ENCODE data around the gene SLX4IP. TPM values are rescaled to one million over a fixed set of nuclear protein-coding genes. Genes with fewer than 3 reads are reported as not detected.

The SLX4IP gene
- total RNA-seq, 5 donors from 2014 or later (not counting 1 experiment from before 2014, with no cell fraction given), result 4.2 to 5.9 (median 5.2) TPM

- no peak overlapping the region for H3K27ac ChIP-seq (ENCODE audit: low read length)
- DNase-seq (no peak), ATAC-seq (replicated peaks in 1 of 4) (no peak)
- Mint-ChIP-seq H3K27ac (no peak overlapping the region), H3K9me3 (no peaks in the 10 kb centered on the region), H3K27me3 (no peaks in the 10 kb centered on the region), H3K4me3 (no peak overlapping the region), H3K4me1 (peaks cover 25 to 34% (median 34%) of the 10 kb centered on the region in 3 donors), H3K36me3 (no peaks in the 10 kb centered on the region)
- no peaks in the 10 kb centered on the region for H3K9me3 ChIP-seq
- ChIA-PET POLR2A (no interaction called here), CTCF (no interaction called here)
- peaks cover 4 to 5% of the 10 kb centered on the region in 2 experiments for H3K4me1 ChIP-seq (ENCODE audit: control insufficient read depth in 1 of 2, extremely low read depth in 1 of 2, insufficient read depth in 2 of 2, low read length in 2 of 2)
- H3K4me3 ChIP-seq (ENCODE audit: control insufficient read depth in 1 of 2, extremely low read depth in 1 of 2, low read length in 1 of 2), result no peak overlapping the region
- no peaks in the 10 kb centered on the region for H3K36me3 ChIP-seq (ENCODE audit: control insufficient read depth in 2 of 2, extremely low read depth in 1 of 2, insufficient read depth in 1 of 2, low read length in 1 of 2)
- no peaks in the 10 kb centered on the region for H3K27me3 ChIP-seq (replicated peaks in 1 of 2; ENCODE audit: control insufficient read depth in 2 of 2, extremely low read depth in 1 of 2, insufficient read depth in 2 of 2, low read length in 1 of 2)
- no CpG with 5 or more reads among the region's 2 CpGs for WGBS (ENCODE audit: insufficient coverage)
Observed at GRCh38 chr20:10541668-10542411, 106.7 kb downstream of the SLX4IP start.

GRCh38 chr20:10542442-10542841 lies 107.3 kb downstream of the SLX4IP start:
- ChIA-PET POLR2A (no interaction called here), CTCF (no interaction called here)
- no peaks in the 10 kb centered on the region for H3K36me3 Mint-ChIP-seq
- 100% methylated on average over 3 of the region's 3 CpGs for WGBS (ENCODE audit: insufficient coverage)
- no peaks in the 10 kb centered on the region for H3K27me3 ChIP-seq (replicated peaks in 1 of 2; ENCODE audit: control insufficient read depth in 2 of 2, extremely low read depth in 1 of 2, insufficient read depth in 2 of 2, low read length in 1 of 2)
- no peak overlapping the region for H3K4me3 ChIP-seq (ENCODE audit: control insufficient read depth in 1 of 2, extremely low read depth in 1 of 2, low read length in 1 of 2)
- H3K27me3 Mint-ChIP-seq, result no peaks in the 10 kb centered on the region
- no peak for ATAC-seq (replicated peaks in 1 of 4)
- no peak overlapping the region for H3K27ac Mint-ChIP-seq
- no peaks in the 10 kb centered on the region for H3K36me3 ChIP-seq (ENCODE audit: control insufficient read depth in 2 of 2, extremely low read depth in 1 of 2, insufficient read depth in 1 of 2, low read length in 1 of 2)
- no peaks in the 10 kb centered on the region for H3K9me3 ChIP-seq
- no peaks in the 10 kb centered on the region for H3K9me3 Mint-ChIP-seq
- no peak overlapping the region for H3K27ac ChIP-seq (ENCODE audit: low read length)
- peaks cover 25 to 34% (median 34%) of the 10 kb centered on the region in 3 donors for H3K4me1 Mint-ChIP-seq
- H3K4me3 Mint-ChIP-seq, result no peak overlapping the region
- no peak for DNase-seq
- H3K4me1 ChIP-seq (ENCODE audit: control insufficient read depth in 1 of 2, extremely low read depth in 1 of 2, insufficient read depth in 2 of 2, low read length in 2 of 2), result peaks cover 4 to 5% of the 10 kb centered on the region in 2 experiments

GRCh38 chr20:10543480-10543879 lies 108.4 kb downstream of the SLX4IP start:
- H3K27ac Mint-ChIP-seq, result no peak overlapping the region
- Histone ChIP-seq H3K4me1 (ENCODE audit: control insufficient read depth in 1 of 2, extremely low read depth in 1 of 2, insufficient read depth in 2 of 2, low read length in 2 of 2) (peaks cover 4 to 5% of the 10 kb centered on the region in 2 experiments), H3K36me3 (ENCODE audit: control insufficient read depth in 2 of 2, extremely low read depth in 1 of 2, insufficient read depth in 1 of 2, low read length in 1 of 2) (no peaks in the 10 kb centered on the region), H3K4me3 (ENCODE audit: control insufficient read depth in 1 of 2, extremely low read depth in 1 of 2, low read length in 1 of 2) (no peak overlapping the region), H3K9me3 (no peaks in the 10 kb centered on the region), H3K27me3 (replicated peaks in 1 of 2; ENCODE audit: control insufficient read depth in 2 of 2, extremely low read depth in 1 of 2, insufficient read depth in 2 of 2, low read length in 1 of 2) (no peaks in the 10 kb centered on the region), H3K27ac (ENCODE audit: low read length) (no peak overlapping the region)
- DNase-seq (no peak), ATAC-seq (replicated peaks in 1 of 4) (no peak)
- no peaks in the 10 kb centered on the region for H3K36me3 Mint-ChIP-seq
- no peaks in the 10 kb centered on the region for H3K9me3 Mint-ChIP-seq
- H3K27me3 Mint-ChIP-seq, result no peaks in the 10 kb centered on the region
- peaks cover 26 to 38% (median 34%) of the 10 kb centered on the region in 3 donors for H3K4me1 Mint-ChIP-seq
- POLR2A ChIA-PET, result no interaction called here
- WGBS (ENCODE audit: insufficient coverage), result 77% methylated on average over 2 of the region's 3 CpGs
- no peak overlapping the region for H3K4me3 Mint-ChIP-seq
- CTCF ChIA-PET, result no interaction called here

GRCh38 chr20:10547276-10548114 lies 112.4 kb downstream of the SLX4IP start:
- no peaks in the 10 kb centered on the region for H3K27me3 Mint-ChIP-seq
- H3K36me3 Mint-ChIP-seq, result no peaks in the 10 kb centered on the region
- Histone ChIP-seq H3K9me3 (no peaks in the 10 kb centered on the region), H3K36me3 (ENCODE audit: control insufficient read depth in 2 of 2, extremely low read depth in 1 of 2, insufficient read depth in 1 of 2, low read length in 1 of 2) (no peaks in the 10 kb centered on the region), H3K27ac (ENCODE audit: low read length) (no peak overlapping the region), H3K4me1 (ENCODE audit: control insufficient read depth in 1 of 2, extremely low read depth in 1 of 2, insufficient read depth in 2 of 2, low read length in 2 of 2) (peaks cover 9 to 11% of the 10 kb centered on the region in 2 experiments), H3K27me3 (replicated peaks in 1 of 2; ENCODE audit: control insufficient read depth in 2 of 2, extremely low read depth in 1 of 2, insufficient read depth in 2 of 2, low read length in 1 of 2) (no peaks in the 10 kb centered on the region), H3K4me3 (ENCODE audit: control insufficient read depth in 1 of 2, extremely low read depth in 1 of 2, low read length in 1 of 2) (no peak overlapping the region)
- H3K4me3 Mint-ChIP-seq, result no peak overlapping the region
- whole genome bisulfite sequencing (ENCODE audit: insufficient coverage), result no CpG with 5 or more reads among the region's 4 CpGs
- ChIA-PET CTCF (interaction anchor here in 1 of 2 donors (0.5 kb wide), 1 partner anchor 120 kb away, joined by 3 read pairs; no protein-coding TSS in a partner anchor), POLR2A (no interaction called here)
- no peaks in the 10 kb centered on the region for H3K9me3 Mint-ChIP-seq
- DNase-seq (no peak), ATAC-seq (replicated peaks in 1 of 4) (no peak)
- H3K4me1 Mint-ChIP-seq, result peaks cover 33 to 45% (median 38%) of the 10 kb centered on the region in 3 donors
- H3K27ac Mint-ChIP-seq, result no peak overlapping the region

- no peak for DNase-seq
- no peaks in the 10 kb centered on the region for H3K36me3 ChIP-seq (ENCODE audit: control insufficient read depth in 2 of 2, extremely low read depth in 1 of 2, insufficient read depth in 1 of 2, low read length in 1 of 2)
- Mint-ChIP-seq H3K27ac (no peak overlapping the region), H3K9me3 (no peaks in the 10 kb centered on the region), H3K36me3 (no peaks in the 10 kb centered on the region), H3K4me1 (peaks cover 29 to 37% (median 35%) of the 10 kb centered on the region in 3 donors), H3K4me3 (no peak overlapping the region), H3K27me3 (no peaks in the 10 kb centered on the region)
- no CpG with 5 or more reads among the region's 3 CpGs for WGBS (ENCODE audit: insufficient coverage)
- no peak for ATAC-seq (replicated peaks in 1 of 4)
- H3K9me3 ChIP-seq, result no peaks in the 10 kb centered on the region
- ChIA-PET CTCF (no interaction called here), POLR2A (no interaction called here)
- H3K4me3 ChIP-seq (ENCODE audit: control insufficient read depth in 1 of 2, extremely low read depth in 1 of 2, low read length in 1 of 2), result no peak overlapping the region
- no peak overlapping the region for H3K27ac ChIP-seq (ENCODE audit: low read length)
- H3K4me1 ChIP-seq (ENCODE audit: control insufficient read depth in 1 of 2, extremely low read depth in 1 of 2, insufficient read depth in 2 of 2, low read length in 2 of 2), result peaks cover 9 to 11% of the 10 kb centered on the region in 2 experiments
- H3K27me3 ChIP-seq (replicated peaks in 1 of 2; ENCODE audit: control insufficient read depth in 2 of 2, extremely low read depth in 1 of 2, insufficient read depth in 2 of 2, low read length in 1 of 2), result no peaks in the 10 kb centered on the region
Observed at GRCh38 chr20:10549511-10549910, 114.4 kb downstream of the SLX4IP start.

- H3K4me3 ChIP-seq (ENCODE audit: control insufficient read depth in 1 of 2, extremely low read depth in 1 of 2, low read length in 1 of 2), result no peak overlapping the region
- H3K36me3 ChIP-seq (ENCODE audit: control insufficient read depth in 2 of 2, extremely low read depth in 1 of 2, insufficient read depth in 1 of 2, low read length in 1 of 2), result no peaks in the 10 kb centered on the region
- H3K36me3 Mint-ChIP-seq, result no peaks in the 10 kb centered on the region
- 57% methylated on average over 11 of the region's 14 CpGs for WGBS (ENCODE audit: insufficient coverage)
- ATAC-seq (replicated peaks in 1 of 4) (peak in 3 of 4 experiments; percentile 19 to 46 (median 41)), DNase-seq (peak in 1 of 35 experiments; percentile 8)
- H3K4me3 Mint-ChIP-seq, result peak overlapping the region in 1 of 3 donors; percentile 2
- no peak overlapping the region for H3K27ac ChIP-seq (ENCODE audit: low read length)
- H3K4me1 ChIP-seq (ENCODE audit: control insufficient read depth in 1 of 2, extremely low read depth in 1 of 2, insufficient read depth in 2 of 2, low read length in 2 of 2), result peaks cover 9 to 11% of the 10 kb centered on the region in 2 experiments
- no peaks in the 10 kb centered on the region for H3K27me3 ChIP-seq (replicated peaks in 1 of 2; ENCODE audit: control insufficient read depth in 2 of 2, extremely low read depth in 1 of 2, insufficient read depth in 2 of 2, low read length in 1 of 2)
- H3K9me3 Mint-ChIP-seq, result no peaks in the 10 kb centered on the region
- H3K27me3 Mint-ChIP-seq, result no peaks in the 10 kb centered on the region
- ChIA-PET CTCF (no interaction called here), POLR2A (no interaction called here)
- no peak overlapping the region for H3K27ac Mint-ChIP-seq
- H3K9me3 ChIP-seq, result no peaks in the 10 kb centered on the region
- peaks cover 29 to 37% (median 35%) of the 10 kb centered on the region in 3 donors for H3K4me1 Mint-ChIP-seq
Observed at GRCh38 chr20:10550204-10551118, 115.4 kb downstream of the SLX4IP start.
